GM19328 (cell line): ENCODE data around the gene CBLB.

Experiments
- ATAC-seq: cut with Tn5 transposase; IDR thresholded peaks from one replicate; pipeline ENCODE4 v1.9.1; 2021; ENCODE audit warnings: mild to moderate bottlenecking, moderate library complexity; ENCODE audit not compliant: unreplicated experiment

The CBLB gene

GRCh38 chr3:105847865-105848264 is 20.9 kb downstream of the CBLB start:
- no peak for ATAC-seq

- ATAC-seq: no peak
These were observed 21.4 kb downstream of the CBLB start for GRCh38 chr3:105847452-105847851.

- ATAC-seq: no peak
These were observed 22.0 kb downstream of the CBLB start for GRCh38 chr3:105846809-105847208.

GRCh38 chr3:105845488-105845887 is 23.3 kb downstream of the CBLB start:
- no peak for ATAC-seq

- no peak for ATAC-seq
These were observed 24.1 kb downstream of the CBLB start for GRCh38 chr3:105844704-105845103.

- no peak for ATAC-seq
These were observed 24.8 kb downstream of the CBLB start for GRCh38 chr3:105843994-105844393.

- ATAC-seq: no peak
These were observed 25.9 kb downstream of the CBLB start for GRCh38 chr3:105842943-105843342.

- no peak for ATAC-seq
These were observed 26.4 kb downstream of the CBLB start for GRCh38 chr3:105842449-105842848.

GRCh38 chr3:105837947-105838346 is 30.9 kb downstream of the CBLB start:
- ATAC-seq: no peak

- peak; percentile 94 for ATAC-seq
These were observed 31.6 kb downstream of the CBLB start for GRCh38 chr3:105837143-105837740.

GRCh38 chr3:105836533-105836932 is 32.3 kb downstream of the CBLB start:
- ATAC-seq: no peak

- ATAC-seq: no peak
These were observed 33.2 kb downstream of the CBLB start for GRCh38 chr3:105835606-105836005.

GRCh38 chr3:105834768-105835167 is 34.0 kb downstream of the CBLB start:
- ATAC-seq: no peak

- ATAC-seq: no peak
These were observed 36.2 kb downstream of the CBLB start for GRCh38 chr3:105832644-105833043.

- ATAC-seq: no peak
These were observed 38.0 kb downstream of the CBLB start for GRCh38 chr3:105830836-105831235.

- ATAC-seq: no peak
These were observed 38.8 kb downstream of the CBLB start for GRCh38 chr3:105829871-105830622.

- ATAC-seq: no peak
These were observed 39.6 kb downstream of the CBLB start for GRCh38 chr3:105829229-105829628.

GRCh38 chr3:105828703-105829102 is 40.1 kb downstream of the CBLB start:
- no peak for ATAC-seq

GRCh38 chr3:105827959-105828358 is 40.9 kb downstream of the CBLB start:
- no peak for ATAC-seq

- no peak for ATAC-seq
These were observed 41.8 kb downstream of the CBLB start for GRCh38 chr3:105826778-105827634.

- no peak for ATAC-seq
These were observed 44.7 kb downstream of the CBLB start for GRCh38 chr3:105824129-105824528.
